ENCODE data around the gene INHBC.
"Not testable (repeated sequence)": the region's sequence is repeated elsewhere in the genome, so short reads cannot be mapped to it uniquely, and the experiment has no call there.

- TF ChIP-seq EZH2 (IDR thresholded peaks at IDR 0.05; ENCODE audit: borderline replicate concordance, insufficient read depth, low read depth, low read length, poor library complexity, severe bottlenecking); CTCF (IDR thresholded peaks at IDR 0.05): not testable (repeated sequence)
These were observed 60.6 kb downstream of the INHBC start for GRCh38 chr12:57495051-57495701.

All from B cell (primary cell).